HG02973 (cell line): ENCODE results near the gene HOOK2.

Experiments
- ATAC-seq: cut with Tn5 transposase; IDR thresholded peaks from one replicate; pipeline ENCODE4 v1.9.1; 2021; ENCODE audit warnings: moderate library complexity; ENCODE audit not compliant: unreplicated experiment

HOOK2 gene

GRCh38 chr19:12783291-12783848 lies 8.0 kb upstream of the HOOK2 start:
- ATAC-seq: no peak

- peak; percentile 31 for ATAC-seq
Observed at GRCh38 chr19:12782424-12783290, 7.3 kb upstream of the HOOK2 start.

- peak; percentile 22 for ATAC-seq
Observed at GRCh38 chr19:12782174-12782423, 6.7 kb upstream of the HOOK2 start.

GRCh38 chr19:12779162-12779993 lies 4.0 kb upstream of the HOOK2 start:
- no peak for ATAC-seq

GRCh38 chr19:12778905-12779161 lies 3.5 kb upstream of the HOOK2 start:
- ATAC-seq: no peak

GRCh38 chr19:12778017-12778904 lies 2.9 kb upstream of the HOOK2 start:
- no peak for ATAC-seq

- peak; percentile 36 for ATAC-seq
Observed at GRCh38 chr19:12777217-12778016, 2.1 kb upstream of the HOOK2 start.

GRCh38 chr19:12773571-12773970 lies 1.8 kb downstream of the HOOK2 start:
- no peak for ATAC-seq

- ATAC-seq: no peak
Observed at GRCh38 chr19:12772323-12772722, 3.0 kb downstream of the HOOK2 start.

GRCh38 chr19:12770922-12771321 lies 4.4 kb downstream of the HOOK2 start:
- no peak for ATAC-seq

GRCh38 chr19:12769689-12770088 lies 5.7 kb downstream of the HOOK2 start:
- ATAC-seq: no peak

- ATAC-seq: no peak
Observed at GRCh38 chr19:12767666-12768065, 7.7 kb downstream of the HOOK2 start.

- no peak for ATAC-seq
Observed at GRCh38 chr19:12767150-12767549, 8.2 kb downstream of the HOOK2 start.

- no peak for ATAC-seq
Observed at GRCh38 chr19:12766051-12766521, 9.3 kb downstream of the HOOK2 start.

- ATAC-seq: no peak
Observed at GRCh38 chr19:12764698-12765097, 10.7 kb downstream of the HOOK2 start.

- no peak for ATAC-seq
Observed at GRCh38 chr19:12763100-12763499, 12.3 kb downstream of the HOOK2 start.

GRCh38 chr19:12759686-12760085 lies 15.7 kb downstream of the HOOK2 start:
- ATAC-seq: no peak

GRCh38 chr19:12757544-12758274 lies 17.6 kb downstream of the HOOK2 start:
- ATAC-seq: no peak

- no peak for ATAC-seq
Observed at GRCh38 chr19:12756150-12756883, 19.0 kb downstream of the HOOK2 start.
